ENCODE results near the gene COX8A.
A peak's percentile ranks its signal among the peaks of the same experiment; 100 is the strongest.
"Not testable (repeated sequence)": the region's sequence is repeated elsewhere in the genome, so short reads cannot be mapped to it uniquely, and the experiment has no call there.

COX8A gene

DNA sequence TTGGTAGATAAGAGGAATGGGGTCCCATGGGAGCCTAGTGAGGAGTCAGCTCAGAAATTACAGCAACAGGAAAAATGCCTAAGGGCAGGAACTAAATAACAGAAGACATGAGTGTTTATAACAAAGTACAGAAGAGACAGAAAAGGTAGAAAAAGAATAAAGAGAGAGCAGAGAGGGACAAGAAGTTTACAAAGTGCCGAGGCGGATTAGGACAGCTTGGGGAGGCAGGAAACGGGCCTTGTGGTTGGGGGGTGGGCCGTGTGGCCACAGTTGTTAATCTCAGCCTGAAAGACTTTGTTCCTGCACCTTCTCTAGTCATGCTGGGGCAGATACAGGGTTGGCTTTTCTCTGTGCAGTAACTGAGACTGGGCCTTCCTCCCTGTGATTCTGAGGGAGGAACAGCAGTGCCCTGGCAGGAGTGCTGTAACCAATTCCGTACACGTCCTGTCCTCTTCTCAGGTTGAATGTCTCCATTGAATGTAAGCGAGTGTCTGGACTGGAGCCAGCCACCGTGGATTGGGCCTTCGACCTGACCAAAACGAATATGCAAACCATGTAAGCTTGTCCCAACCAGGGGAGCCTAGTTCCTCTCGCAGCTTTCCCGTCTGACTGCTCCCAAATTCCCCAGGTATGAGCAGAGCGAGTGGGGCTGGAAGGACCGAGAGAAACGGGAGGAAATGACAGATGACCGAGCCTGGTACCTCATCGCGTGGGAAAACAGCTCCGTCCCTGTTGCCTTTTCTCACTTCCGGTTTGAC lies 22.5 kb upstream of the COX8A start:
- Mint-ChIP-seq H3K27ac (peak overlapping the region; percentile 69), H3K9me3 (no peaks in the 10 kb centered on the region), H3K4me1 (ENCODE audit: low read depth) (peaks cover 22% of the 10 kb centered on the region), H3K27me3 (no peaks in the 10 kb centered on the region), H3K4me3 (peak overlapping the region; percentile 1), H3K36me3 (ENCODE audit: low read depth) (peaks cover 37% of the 10 kb centered on the region)

DNA sequence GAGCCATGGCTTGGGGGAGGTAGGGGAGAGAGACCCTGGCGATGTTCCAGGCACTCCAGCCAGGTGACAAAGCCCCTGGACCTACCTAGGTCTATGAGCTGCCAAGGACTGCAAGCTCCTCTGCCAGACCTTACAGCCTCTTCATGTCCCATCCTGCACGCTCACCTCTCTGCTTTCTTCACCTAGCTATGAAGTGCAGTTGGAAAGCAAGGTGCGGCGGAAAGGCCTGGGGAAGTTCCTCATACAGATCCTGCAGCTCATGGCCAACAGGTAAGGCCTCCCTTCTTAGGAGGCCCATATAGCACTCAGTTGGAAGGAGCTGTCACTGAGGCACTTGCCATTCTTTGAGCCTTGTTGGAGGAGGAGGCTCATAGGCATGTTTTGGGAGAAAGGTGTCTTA lies 21.9 kb upstream of the COX8A start:
- Mint-ChIP-seq H3K27ac (no peak overlapping the region), H3K4me3 (no peak overlapping the region), H3K36me3 (ENCODE audit: low read depth) (peaks cover 32% of the 10 kb centered on the region), H3K9me3 (no peaks in the 10 kb centered on the region), H3K4me1 (ENCODE audit: low read depth) (peaks cover 22% of the 10 kb centered on the region), H3K27me3 (no peaks in the 10 kb centered on the region)

DNA sequence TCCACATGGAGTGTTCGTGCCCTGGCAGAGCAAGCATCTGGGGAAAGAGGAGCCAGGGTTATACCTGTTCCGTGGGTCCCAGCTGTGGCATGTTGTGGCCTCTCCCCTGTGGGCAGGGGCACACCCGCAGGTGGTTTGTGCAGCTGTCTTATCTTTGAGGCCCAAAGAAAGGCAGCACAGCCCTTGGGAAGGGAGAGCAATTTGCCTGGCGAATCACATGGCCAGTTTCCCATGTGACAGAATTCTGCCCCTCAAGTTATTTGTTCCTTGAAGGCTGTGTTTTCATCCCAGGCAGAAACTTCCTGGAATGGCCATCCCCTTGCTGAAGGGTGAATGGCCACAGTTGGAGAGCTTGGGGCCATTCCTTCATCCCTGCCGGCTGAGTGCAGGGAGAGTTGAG lies 16.4 kb upstream of the COX8A start:
- Mint-ChIP-seq H3K4me3 (no peak overlapping the region), H3K27ac (no peak overlapping the region)

DNA sequence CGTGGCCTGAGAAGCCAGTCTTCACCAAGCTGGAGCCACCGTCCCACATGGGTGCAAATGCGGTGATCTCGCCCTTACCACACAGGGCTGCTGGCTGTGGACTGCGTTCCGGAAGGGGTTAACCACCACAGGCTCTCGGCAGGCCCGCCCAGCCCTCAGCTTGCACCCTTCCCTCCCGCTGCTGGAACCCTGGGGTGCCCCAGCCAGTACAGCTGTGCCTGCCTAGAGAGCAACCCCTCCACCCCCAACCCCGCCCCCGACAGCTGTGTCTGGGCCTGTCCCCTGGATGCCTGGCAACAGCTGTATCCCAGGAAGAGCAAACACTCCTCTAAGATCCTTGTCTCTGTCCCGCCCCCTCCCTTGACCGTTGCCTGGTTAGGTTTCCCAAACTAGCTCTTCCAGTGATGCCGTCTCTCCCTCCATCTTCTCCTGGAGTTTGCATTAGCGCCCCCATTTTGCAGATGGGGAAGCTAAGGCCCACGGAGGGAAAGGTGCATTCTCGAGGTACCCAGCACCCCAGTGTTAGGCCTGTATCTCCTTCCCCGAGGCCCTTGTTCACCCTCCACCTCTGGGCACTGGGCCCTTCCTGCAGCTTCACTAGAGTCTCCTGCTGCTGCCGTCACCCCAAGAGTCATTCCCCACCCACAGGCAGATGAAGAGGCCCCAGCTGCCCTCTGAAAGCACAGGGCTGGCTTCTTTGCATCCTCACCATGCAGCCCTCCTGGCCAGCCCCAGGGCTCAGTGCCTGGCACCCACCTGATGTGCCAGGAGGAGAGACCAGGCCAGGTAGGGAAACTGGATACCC lies 12.6 kb upstream of the COX8A start:
- Mint-ChIP-seq H3K9me3 (no peaks in the 10 kb centered on the region), H3K36me3 (ENCODE audit: low read depth) (no peaks in the 10 kb centered on the region), H3K27ac (no peak overlapping the region), H3K4me3 (no peak overlapping the region), H3K27me3 (no peaks in the 10 kb centered on the region), H3K4me1 (ENCODE audit: low read depth) (peaks cover 13% of the 10 kb centered on the region)

More for the DNA sequence above, 16.4 kb upstream of the COX8A start:
- Mint-ChIP-seq H3K4me1 (ENCODE audit: low read depth) (peaks cover 13% of the 10 kb centered on the region), H3K9me3 (no peaks in the 10 kb centered on the region), H3K36me3 (ENCODE audit: low read depth) (peaks cover 22% of the 10 kb centered on the region), H3K27me3 (no peaks in the 10 kb centered on the region)

DNA sequence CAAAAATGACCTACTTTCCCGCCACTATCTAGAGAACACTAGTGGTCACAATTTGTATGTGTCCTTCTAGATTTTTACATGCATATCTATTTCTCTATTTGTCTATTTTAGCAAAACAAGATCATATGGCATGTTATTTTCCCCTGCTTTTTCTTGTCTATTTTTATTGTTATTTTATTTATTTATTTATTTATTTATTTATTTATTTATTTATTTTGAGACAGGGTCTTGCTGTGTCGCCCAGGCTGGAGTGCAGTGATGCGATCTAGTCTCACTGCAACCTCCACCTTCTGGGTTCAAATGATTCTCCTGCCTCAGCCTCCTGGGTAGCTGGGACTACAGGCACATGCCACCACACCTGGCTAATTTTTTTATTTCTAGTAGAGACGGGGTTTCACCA lies 10.5 kb upstream of the COX8A start:
- not testable (repeated sequence) for H3K36me3 Mint-ChIP-seq (ENCODE audit: low read depth); H3K27ac Mint-ChIP-seq; H3K27me3 Mint-ChIP-seq; H3K9me3 Mint-ChIP-seq; H3K4me3 Mint-ChIP-seq
- H3K4me1 Mint-ChIP-seq (ENCODE audit: low read depth): peaks cover 13% of the 10 kb centered on the region

GRCh38 chr11:63966444-63966843 lies 8.0 kb upstream of the COX8A start:
- H3K9me3 Mint-ChIP-seq: no peaks in the 10 kb centered on the region
- no peaks in the 10 kb centered on the region for H3K27me3 Mint-ChIP-seq
- H3K36me3 Mint-ChIP-seq (ENCODE audit: low read depth): no peaks in the 10 kb centered on the region
- H3K4me3 Mint-ChIP-seq: no peak overlapping the region
- peaks cover 4% of the 10 kb centered on the region for H3K4me1 Mint-ChIP-seq (ENCODE audit: low read depth)
- no peak overlapping the region for H3K27ac Mint-ChIP-seq

- Mint-ChIP-seq H3K4me1 (ENCODE audit: low read depth) (peaks cover 8% of the 10 kb centered on the region), H3K9me3 (no peaks in the 10 kb centered on the region), H3K36me3 (ENCODE audit: low read depth) (peaks cover 1% of the 10 kb centered on the region), H3K27me3 (no peaks in the 10 kb centered on the region), H3K27ac (no peak overlapping the region), H3K4me3 (no peak overlapping the region)
Measured at GRCh38 chr11:63969461-63969860, 5.0 kb upstream of the COX8A start.

GRCh38 chr11:63970902-63971301 lies 3.5 kb upstream of the COX8A start:
- no peak overlapping the region for H3K27ac Mint-ChIP-seq
- H3K36me3 Mint-ChIP-seq (ENCODE audit: low read depth): peaks cover 7% of the 10 kb centered on the region
- H3K27me3 Mint-ChIP-seq: no peaks in the 10 kb centered on the region
- no peak overlapping the region for H3K4me3 Mint-ChIP-seq
- H3K4me1 Mint-ChIP-seq (ENCODE audit: low read depth): peaks cover 10% of the 10 kb centered on the region
- no peaks in the 10 kb centered on the region for H3K9me3 Mint-ChIP-seq

DNA sequence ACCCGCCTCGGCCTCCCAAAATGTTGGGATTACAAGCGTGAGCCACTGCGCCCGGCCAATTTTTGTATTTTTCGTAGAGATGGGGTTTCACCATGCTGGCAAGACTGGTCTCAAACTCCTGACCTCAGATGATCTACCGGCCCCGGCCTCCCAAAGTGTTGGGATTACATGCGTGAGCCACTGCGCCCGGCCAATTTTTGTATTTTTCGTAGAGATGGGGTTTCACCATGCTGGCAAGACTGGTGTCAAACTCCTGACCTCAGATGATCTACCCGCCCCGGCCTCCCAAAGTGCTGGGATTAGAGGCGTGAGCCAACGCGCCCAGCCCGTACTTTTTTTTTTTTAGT lies 535 bp upstream of the COX8A start:
- not testable (repeated sequence) for H3K27me3 Mint-ChIP-seq, H3K9me3 Mint-ChIP-seq
- Mint-ChIP-seq H3K4me3 (peak overlapping the region; percentile 100), H3K36me3 (ENCODE audit: low read depth) (peaks cover 22% of the 10 kb centered on the region), H3K4me1 (ENCODE audit: low read depth) (peaks cover 25% of the 10 kb centered on the region), H3K27ac (peak overlapping the region; percentile 80)

DNA sequence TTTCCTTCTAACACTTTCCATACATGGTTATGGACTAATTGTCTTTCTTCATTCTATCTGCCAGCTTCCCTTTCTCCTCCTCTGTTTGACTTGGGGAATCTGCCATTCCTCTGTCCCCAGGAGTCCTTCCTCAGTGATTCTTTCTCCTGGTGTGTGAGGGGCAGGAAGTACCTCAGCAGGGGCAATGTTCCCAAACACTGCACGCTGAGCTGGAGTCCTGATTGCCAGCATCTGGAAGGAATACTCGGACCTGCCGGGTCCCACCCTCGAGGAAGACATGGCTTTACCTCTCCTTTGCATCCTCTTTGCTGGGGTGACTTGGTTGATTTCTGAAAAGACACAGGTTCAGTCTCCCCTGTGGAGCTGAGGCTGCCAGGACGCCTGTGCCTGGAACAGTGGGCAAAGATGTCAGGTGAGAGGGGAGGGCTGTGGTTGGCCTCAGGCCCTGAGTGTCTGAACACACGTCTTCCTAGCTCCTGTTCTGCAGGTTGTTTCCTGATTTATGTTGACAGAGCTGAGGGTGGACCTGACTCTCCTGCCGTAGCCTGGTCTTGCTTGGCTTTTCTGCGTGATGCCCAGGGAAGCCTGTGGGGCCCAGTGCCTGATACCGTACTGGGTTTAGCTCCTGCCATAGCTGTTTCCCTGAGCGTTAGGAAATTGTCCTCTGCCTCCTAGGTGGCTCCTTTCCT lies 4.3 kb downstream of the COX8A start:
- Mint-ChIP-seq H3K4me1 (ENCODE audit: low read depth) (peaks cover 21% of the 10 kb centered on the region), H3K9me3 (no peaks in the 10 kb centered on the region), H3K36me3 (ENCODE audit: low read depth) (peaks cover 23% of the 10 kb centered on the region), H3K4me3 (no peak overlapping the region), H3K27me3 (no peaks in the 10 kb centered on the region), H3K27ac (peak overlapping the region; percentile 7)

- H3K27ac Mint-ChIP-seq: no peak overlapping the region
- H3K27me3 Mint-ChIP-seq: no peaks in the 10 kb centered on the region
- H3K4me3 Mint-ChIP-seq: no peak overlapping the region
- peaks cover 22% of the 10 kb centered on the region for H3K36me3 Mint-ChIP-seq (ENCODE audit: low read depth)
- peaks cover 17% of the 10 kb centered on the region for H3K4me1 Mint-ChIP-seq (ENCODE audit: low read depth)
- H3K9me3 Mint-ChIP-seq: no peaks in the 10 kb centered on the region
Measured at GRCh38 chr11:63979426-63979825, 5.0 kb downstream of the COX8A start.

DNA sequence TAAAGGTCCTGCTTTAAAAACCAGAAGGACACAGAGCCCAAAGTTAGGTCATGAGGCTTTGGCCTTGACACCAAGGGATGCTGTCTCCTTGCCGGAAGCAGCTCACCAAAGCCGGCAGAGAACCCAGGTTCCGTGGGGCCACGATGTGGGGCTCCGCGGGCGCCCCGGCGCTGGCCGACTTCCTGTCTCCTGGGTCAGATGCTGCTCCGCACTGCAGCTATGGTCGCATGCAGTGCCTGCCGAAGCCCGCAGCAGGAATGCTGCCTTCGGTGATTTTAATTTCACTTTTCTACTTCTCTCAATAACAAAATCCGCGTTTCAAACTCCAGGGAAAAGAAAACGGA lies 11.4 kb downstream of the COX8A start:
- no peaks in the 10 kb centered on the region for H3K27me3 Mint-ChIP-seq

DNA sequence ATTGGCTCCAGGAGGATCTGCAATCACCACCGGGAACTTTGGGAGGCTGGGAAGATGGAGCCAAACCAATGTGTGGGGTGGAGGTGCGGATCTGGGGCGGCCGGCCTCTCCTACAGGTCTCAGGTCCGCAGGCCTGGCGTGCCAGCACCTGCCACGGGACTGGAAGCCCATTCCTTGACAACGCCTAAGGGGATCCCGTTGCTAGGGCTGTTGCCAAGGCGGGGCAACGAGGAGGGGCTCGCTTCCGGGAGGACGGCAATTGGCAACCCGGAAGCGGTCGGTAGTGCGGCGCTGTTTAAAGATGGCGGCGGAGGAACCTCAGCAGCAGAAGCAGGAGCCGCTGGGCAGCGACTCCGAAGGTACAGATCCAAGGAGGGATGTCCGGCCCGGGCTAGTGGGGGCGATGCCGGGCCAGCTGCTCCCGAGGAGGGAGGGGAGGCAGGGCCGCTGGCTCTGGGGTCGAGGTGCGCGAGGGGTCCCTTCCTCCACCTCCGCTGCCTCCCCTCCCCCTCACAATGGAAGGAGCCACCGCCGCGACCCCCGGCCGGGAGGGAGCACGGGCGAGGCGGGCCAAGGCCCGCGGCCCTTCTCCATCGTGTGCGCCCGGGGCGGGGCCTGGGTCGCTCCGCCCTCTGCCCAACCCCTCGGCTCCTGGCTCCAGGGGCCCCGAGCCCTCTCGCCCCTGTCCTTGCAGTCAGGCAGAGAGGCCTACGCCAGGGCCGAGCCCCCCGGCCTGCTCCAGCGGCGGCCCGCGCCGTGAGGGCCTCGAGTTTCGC lies 11.9 kb downstream of the COX8A start, which contains the start of gene OTUB1:
OTUB1 (plus strand) TSS at position 283 of the 776 bp plus-strand sequence; CDS start at position 302, 19 bp downstream.
- Mint-ChIP-seq H3K27me3 (no peaks in the 10 kb centered on the region), H3K4me3 (peak within 1 kb of the TSS; percentile 96), H3K9me3 (no peaks in the 10 kb centered on the region), H3K27ac (peak within 1 kb of the TSS; percentile 97), H3K36me3 (ENCODE audit: low read depth) (peaks cover 18% of the 10 kb centered on the region), H3K4me1 (ENCODE audit: low read depth) (peaks cover 29% of the 10 kb centered on the region)

More for the DNA sequence above, 11.4 kb downstream of the COX8A start:
- H3K9me3 Mint-ChIP-seq: no peaks in the 10 kb centered on the region
- H3K4me1 Mint-ChIP-seq (ENCODE audit: low read depth): peaks cover 29% of the 10 kb centered on the region
- peak overlapping the region; percentile 97 for H3K27ac Mint-ChIP-seq
- peak overlapping the region; percentile 96 for H3K4me3 Mint-ChIP-seq
- peaks cover 12% of the 10 kb centered on the region for H3K36me3 Mint-ChIP-seq (ENCODE audit: low read depth)

GRCh38 chr11:63986932-63987513 lies 12.6 kb downstream of the COX8A start:
- H3K36me3 Mint-ChIP-seq (ENCODE audit: low read depth): peaks cover 25% of the 10 kb centered on the region
- H3K27me3 Mint-ChIP-seq: no peaks in the 10 kb centered on the region
- H3K4me1 Mint-ChIP-seq (ENCODE audit: low read depth): peaks cover 32% of the 10 kb centered on the region
- H3K9me3 Mint-ChIP-seq: no peaks in the 10 kb centered on the region
- peak overlapping the region; percentile 18 for H3K27ac Mint-ChIP-seq
- peak overlapping the region; percentile 96 for H3K4me3 Mint-ChIP-seq

Data from stimulated activated naive CD8-positive, alpha-beta T cell treated with anti-CD3 and anti-CD28 coated beads, Interleukin-15, Interleukin-2, amounts not matched to agents 100 ng/mL and 50 ng/mL, for 24 hours (primary cell).